Brain microvascular endothelial cell (primary cell): Measurements from ENCODE around the gene HID1.

ENCODE experiments used
- DNase-seq: peaks from one replicate; pipeline ENCODE4 v3.0.0-alpha.2; 2020
- H3K27ac ChIP-seq: fragments of 250-450 bp; sonication (Bioruptor Pico); 2 replicates; pipeline ENCODE4 v1.5.1; 2020; ENCODE audit warnings: mild to moderate bottlenecking, moderate library complexity
- H3K27me3 ChIP-seq: fragments of 250-450 bp; sonication (Bioruptor Pico); replicated peaks from 2 replicates; pipeline ENCODE4 v1.5.1; 2020; ENCODE audit warnings: mild to moderate bottlenecking
- H3K36me3 ChIP-seq: fragments of 250-450 bp; sonication (Bioruptor Pico); replicated peaks from 2 replicates; pipeline ENCODE4 v1.5.1; 2020; ENCODE audit warnings: mild to moderate bottlenecking
- H3K4me3 ChIP-seq: 2 replicates; pipeline ENCODE4 v1.5.1; 2011; ENCODE audit warnings: low read depth, mild to moderate bottlenecking, control low read depth, low read length, moderate library complexity
- CTCF ChIP-seq: IDR thresholded peaks from 2 replicates; pipeline ENCODE4 v1.5.1; 2011; ENCODE audit warnings: low read depth, mild to moderate bottlenecking, moderate library complexity, low read length, control low read depth, inconsistent platforms; ENCODE audit errors: missing control alignments
- in situ Hi-C: cut with HindIII; loops from 2 replicates; pipeline ENCODE4 v1.10.0; 2017; ENCODE audit warnings: low sequenced_read_pairs, low pct_ligation_motif_present

The HID1 gene

DNA sequence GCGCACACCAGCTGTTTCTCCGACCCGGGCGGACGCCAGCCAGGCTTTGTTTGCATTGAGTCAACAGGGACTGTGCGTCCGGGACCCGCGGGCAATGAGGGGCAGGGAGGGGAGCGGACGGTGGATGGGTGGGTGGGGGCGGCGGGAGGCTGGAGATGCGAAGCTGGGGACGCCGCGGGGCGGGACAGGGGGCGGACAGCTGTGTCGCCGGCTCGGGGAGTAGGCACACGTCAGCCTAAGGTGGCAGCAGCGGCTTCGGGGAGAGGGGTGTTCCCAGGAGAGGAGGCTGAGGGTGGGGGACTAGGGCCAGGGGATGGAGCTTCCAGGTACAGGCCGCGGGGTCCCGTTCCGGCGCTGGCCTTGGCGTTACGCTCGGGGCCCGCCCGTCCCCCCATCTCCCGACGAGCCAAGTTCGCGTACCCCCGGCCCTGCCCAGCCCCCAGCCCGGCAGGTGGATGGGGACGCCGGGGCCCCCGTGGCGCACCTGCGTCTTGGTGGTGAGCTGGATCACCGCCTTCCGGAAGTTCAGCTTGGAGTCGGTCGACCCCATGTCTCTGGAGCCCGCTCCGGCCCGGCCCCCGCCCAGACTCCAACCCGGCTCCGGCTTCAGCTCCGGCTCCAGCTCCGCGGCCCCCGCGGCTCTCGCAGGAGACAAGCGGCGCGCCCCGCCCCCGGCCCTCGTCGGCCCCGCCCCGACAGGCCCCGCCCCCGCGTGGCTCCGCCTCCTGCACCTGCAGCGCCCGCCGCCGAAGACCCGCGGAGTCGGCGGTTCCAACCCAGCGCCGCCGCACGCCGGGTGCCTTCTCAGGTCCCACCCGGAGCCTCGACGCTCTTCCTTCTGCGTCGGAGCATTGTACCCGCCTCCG lies at the start of gene HID1:
TSS of gene HID1 (minus strand) at position 653 of the 866 bp plus-strand sequence. CDS start at position 550, 103 bp downstream.
- Histone ChIP-seq H3K4me3 (peak within 1 kb of the TSS; percentile 43), H3K27me3 (peaks cover 18% of the 10 kb centered on the region), H3K27ac (no peak within 1 kb of the TSS), H3K36me3 (no peaks in the 10 kb centered on the region)
- no peak for TF ChIP-seq CTCF
- DNase-seq = no peak
- in situ Hi-C loops = no loop called here

- no peak for TF ChIP-seq CTCF
Observed at GRCh38 chr17:75020331-75021110, 48.0 kb upstream of the HID1 start.

GRCh38 chr17:75019710-75020109 lies 47.2 kb upstream of the HID1 start:
- Histone ChIP-seq H3K36me3 (peaks cover 13% of the 10 kb centered on the region), H3K4me3 (no peak overlapping the region)

More at GRCh38 chr17:75020331-75021110, 48.0 kb upstream of the HID1 start:
- H3K27me3 ChIP-seq = no peaks in the 10 kb centered on the region
- H3K36me3 ChIP-seq = peaks cover 13% of the 10 kb centered on the region
- no peak for DNase-seq
- H3K4me3 ChIP-seq = no peak overlapping the region
- H3K27ac ChIP-seq = no peak overlapping the region
- in situ Hi-C loops = no loop called here

DNA sequence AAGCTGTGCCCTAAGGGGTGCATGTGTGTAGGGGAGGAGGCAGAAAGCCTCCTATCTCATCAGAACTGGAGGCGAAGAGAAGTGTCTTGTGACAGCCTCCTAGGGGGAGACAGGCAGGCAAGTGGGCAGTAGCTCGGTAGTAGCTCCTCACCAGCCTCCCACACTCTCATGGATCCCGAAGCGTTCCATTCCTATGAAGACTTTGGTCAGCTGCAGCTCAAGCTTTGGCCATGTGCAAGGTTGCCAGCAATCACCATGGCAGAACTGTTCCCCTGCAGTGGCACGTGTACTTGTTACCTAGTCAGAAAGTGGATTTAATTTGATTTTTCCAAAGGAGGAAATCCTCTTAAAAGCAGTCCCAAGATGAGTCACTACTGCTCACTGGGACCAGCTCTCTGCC lies 46.6 kb upstream of the HID1 start:
- no peak overlapping the region for H3K4me3 ChIP-seq
- no peak for TF ChIP-seq CTCF
- no peaks in the 10 kb centered on the region for H3K27me3 ChIP-seq
- peaks cover 13% of the 10 kb centered on the region for H3K36me3 ChIP-seq
- in situ Hi-C loops = no loop called here
- no peak overlapping the region for H3K27ac ChIP-seq
- DNase-seq = no peak

More at GRCh38 chr17:75019710-75020109, 47.2 kb upstream of the HID1 start:
- no peak for DNase-seq
- no peaks in the 10 kb centered on the region for H3K27me3 ChIP-seq
- no peak overlapping the region for H3K27ac ChIP-seq
- in situ Hi-C loops = no loop called here
- no peak for TF ChIP-seq CTCF

DNA sequence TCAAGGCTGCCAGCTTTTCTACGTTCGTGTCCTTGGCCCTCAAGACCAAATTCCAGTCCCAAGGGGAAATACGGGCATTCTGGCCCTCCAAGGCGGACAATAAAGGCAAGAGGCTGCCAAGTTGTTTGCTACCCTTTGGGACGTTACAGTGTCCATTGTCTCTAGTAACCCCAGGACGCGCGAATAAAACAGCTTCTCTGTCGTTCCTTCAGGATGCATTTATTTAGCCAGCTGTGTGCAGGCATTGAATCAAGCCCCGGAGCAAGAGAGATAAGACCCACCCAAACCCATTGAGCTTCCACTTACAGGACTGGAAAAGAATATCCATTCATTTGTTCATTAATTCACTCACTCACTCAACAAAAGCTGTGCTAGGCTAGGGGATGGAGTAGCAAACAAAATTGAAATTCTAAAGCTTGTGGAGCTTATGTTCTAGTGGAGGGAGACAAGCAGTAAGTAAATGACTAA lies 40.6 kb upstream of the HID1 start:
- H3K4me3 ChIP-seq = peak overlapping the region; percentile 89
- in situ Hi-C loops = no loop called here
- H3K27ac ChIP-seq = peak overlapping the region; percentile 67
- no peaks in the 10 kb centered on the region for H3K27me3 ChIP-seq
- no peak for DNase-seq
- H3K36me3 ChIP-seq = no peaks in the 10 kb centered on the region
- no peak for TF ChIP-seq CTCF
